ENCODE measurements around the gene BNIP2. TPM values are rescaled to one million over a fixed set of nuclear protein-coding genes. Genes with fewer than 3 reads are reported as not detected.
"Not testable (repeated sequence)": the region's sequence is repeated elsewhere in the genome, so short reads cannot be mapped to it uniquely, and the experiment has no call there.

Gene BNIP2
- total RNA-seq, 1 experiment from 2014 or later: 30.6 TPM

- no peak overlapping the region for H3K4me3 ChIP-seq (ENCODE audit: insufficient read depth, low read depth, low read length)
- no peaks in the 10 kb centered on the region for H3K36me3 ChIP-seq (replicated peaks; ENCODE audit: control insufficient read depth, insufficient read depth, low read length)
- H3K27me3 ChIP-seq (ENCODE audit: control insufficient read depth, insufficient read depth, low read length): no peaks in the 10 kb centered on the region
- no peak for DNase-seq
Measured at GRCh38 chr15:59699810-59700431, 10.8 kb upstream of the BNIP2 start.

GRCh38 chr15:59698065-59698464 is 8.9 kb upstream of the BNIP2 start:
- not testable (repeated sequence) for H3K36me3 ChIP-seq (replicated peaks; ENCODE audit: control insufficient read depth, insufficient read depth, low read length); DNase-seq; H3K27me3 ChIP-seq (ENCODE audit: control insufficient read depth, insufficient read depth, low read length); H3K4me3 ChIP-seq (ENCODE audit: insufficient read depth, low read depth, low read length)

- Histone ChIP-seq H3K36me3 (replicated peaks; ENCODE audit: control insufficient read depth, insufficient read depth, low read length) (no peaks in the 10 kb centered on the region), H3K27me3 (ENCODE audit: control insufficient read depth, insufficient read depth, low read length) (no peaks in the 10 kb centered on the region), H3K4me3 (ENCODE audit: insufficient read depth, low read depth, low read length) (no peak overlapping the region)
- DNase-seq: no peak
Measured at GRCh38 chr15:59696332-59696731, 7.2 kb upstream of the BNIP2 start.

- H3K36me3 ChIP-seq (replicated peaks; ENCODE audit: control insufficient read depth, insufficient read depth, low read length): no peaks in the 10 kb centered on the region
- H3K4me3 ChIP-seq (ENCODE audit: insufficient read depth, low read depth, low read length): no peak overlapping the region
- DNase-seq: no peak
- H3K27me3 ChIP-seq (ENCODE audit: control insufficient read depth, insufficient read depth, low read length): peaks cover 7% of the 10 kb centered on the region; the same call in 1 of the 2 replicates
Measured at GRCh38 chr15:59694779-59695178, 5.7 kb upstream of the BNIP2 start.

GRCh38 chr15:59691194-59691805 is 2.2 kb upstream of the BNIP2 start:
- no peak for DNase-seq
- no peaks in the 10 kb centered on the region for H3K36me3 ChIP-seq (replicated peaks; ENCODE audit: control insufficient read depth, insufficient read depth, low read length)
- H3K27me3 ChIP-seq (ENCODE audit: control insufficient read depth, insufficient read depth, low read length): peaks cover 7% of the 10 kb centered on the region; the same call in 1 of the 2 replicates
- H3K4me3 ChIP-seq (ENCODE audit: insufficient read depth, low read depth, low read length): no peak overlapping the region

- Histone ChIP-seq H3K27me3 (ENCODE audit: control insufficient read depth, insufficient read depth, low read length) (peaks cover 7% of the 10 kb centered on the region; the same call in 1 of the 2 replicates), H3K4me3 (ENCODE audit: insufficient read depth, low read depth, low read length) (peak overlapping the region; percentile 99), H3K36me3 (replicated peaks; ENCODE audit: control insufficient read depth, insufficient read depth, low read length) (no peaks in the 10 kb centered on the region)
- DNase-seq: no peak
Measured at GRCh38 chr15:59689626-59690236, 611 bp upstream of the BNIP2 start.

- Histone ChIP-seq H3K4me3 (ENCODE audit: insufficient read depth, low read depth, low read length) (peak overlapping the region; percentile 99), H3K27me3 (ENCODE audit: control insufficient read depth, insufficient read depth, low read length) (peaks cover 7% of the 10 kb centered on the region; the same call in 1 of the 2 replicates), H3K36me3 (replicated peaks; ENCODE audit: control insufficient read depth, insufficient read depth, low read length) (no peaks in the 10 kb centered on the region)
- no peak for DNase-seq
Measured at GRCh38 chr15:59688423-59688781, 718 bp downstream of the BNIP2 start.

- no peak for DNase-seq
- peak overlapping the region; percentile 99 for H3K4me3 ChIP-seq (ENCODE audit: insufficient read depth, low read depth, low read length)
- no peaks in the 10 kb centered on the region for H3K36me3 ChIP-seq (replicated peaks; ENCODE audit: control insufficient read depth, insufficient read depth, low read length)
- H3K27me3 ChIP-seq (ENCODE audit: control insufficient read depth, insufficient read depth, low read length): peaks cover 7% of the 10 kb centered on the region; the same call in 1 of the 2 replicates
Measured at GRCh38 chr15:59687836-59688235, 1.3 kb downstream of the BNIP2 start.

GRCh38 chr15:59686389-59686788 is 2.7 kb downstream of the BNIP2 start:
- Histone ChIP-seq H3K27me3 (ENCODE audit: control insufficient read depth, insufficient read depth, low read length) (peaks cover 7% of the 10 kb centered on the region; the same call in 1 of the 2 replicates), H3K4me3 (ENCODE audit: insufficient read depth, low read depth, low read length) (no peak overlapping the region), H3K36me3 (replicated peaks; ENCODE audit: control insufficient read depth, insufficient read depth, low read length) (peaks cover 2% of the 10 kb centered on the region)
- DNase-seq: no peak

GRCh38 chr15:59685737-59686297 is 3.3 kb downstream of the BNIP2 start:
- H3K27me3 ChIP-seq (ENCODE audit: control insufficient read depth, insufficient read depth, low read length): peaks cover 5% of the 10 kb centered on the region; the same call in 1 of the 2 replicates
- no peak for DNase-seq
- peaks cover 5% of the 10 kb centered on the region for H3K36me3 ChIP-seq (replicated peaks; ENCODE audit: control insufficient read depth, insufficient read depth, low read length)
- no peak overlapping the region for H3K4me3 ChIP-seq (ENCODE audit: insufficient read depth, low read depth, low read length)

GRCh38 chr15:59680870-59681269 is 8.2 kb downstream of the BNIP2 start:
- peaks cover 18% of the 10 kb centered on the region for H3K36me3 ChIP-seq (replicated peaks; ENCODE audit: control insufficient read depth, insufficient read depth, low read length)
- no peak for DNase-seq

GRCh38 chr15:59680346-59680745 is 8.8 kb downstream of the BNIP2 start:
- H3K4me3 ChIP-seq (ENCODE audit: insufficient read depth, low read depth, low read length): no peak overlapping the region
- H3K27me3 ChIP-seq (ENCODE audit: control insufficient read depth, insufficient read depth, low read length): no peaks in the 10 kb centered on the region
- no peak for DNase-seq
- H3K36me3 ChIP-seq (replicated peaks; ENCODE audit: control insufficient read depth, insufficient read depth, low read length): peaks cover 18% of the 10 kb centered on the region

More at GRCh38 chr15:59680870-59681269, 8.2 kb downstream of the BNIP2 start:
- Histone ChIP-seq H3K27me3 (ENCODE audit: control insufficient read depth, insufficient read depth, low read length) (no peaks in the 10 kb centered on the region), H3K4me3 (ENCODE audit: insufficient read depth, low read depth, low read length) (no peak overlapping the region)

- Histone ChIP-seq H3K27me3 (ENCODE audit: control insufficient read depth, insufficient read depth, low read length) (no peaks in the 10 kb centered on the region), H3K36me3 (replicated peaks; ENCODE audit: control insufficient read depth, insufficient read depth, low read length) (peaks cover 20% of the 10 kb centered on the region), H3K4me3 (ENCODE audit: insufficient read depth, low read depth, low read length) (no peak overlapping the region)
- no peak for DNase-seq
Measured at GRCh38 chr15:59678620-59679019, 10.5 kb downstream of the BNIP2 start.

GRCh38 chr15:59678172-59678571 is 10.9 kb downstream of the BNIP2 start:
- Histone ChIP-seq H3K36me3 (replicated peaks; ENCODE audit: control insufficient read depth, insufficient read depth, low read length) (peaks cover 21% of the 10 kb centered on the region), H3K27me3 (ENCODE audit: control insufficient read depth, insufficient read depth, low read length) (no peaks in the 10 kb centered on the region), H3K4me3 (ENCODE audit: insufficient read depth, low read depth, low read length) (no peak overlapping the region)
- no peak for DNase-seq

GRCh38 chr15:59676565-59676964 is 12.6 kb downstream of the BNIP2 start:
- no peak for DNase-seq
- Histone ChIP-seq H3K4me3 (ENCODE audit: insufficient read depth, low read depth, low read length) (no peak overlapping the region), H3K36me3 (replicated peaks; ENCODE audit: control insufficient read depth, insufficient read depth, low read length) (peaks cover 25% of the 10 kb centered on the region), H3K27me3 (ENCODE audit: control insufficient read depth, insufficient read depth, low read length) (no peaks in the 10 kb centered on the region)

Measured in H7 (cell line).